ENCODE data around the gene NLRP13.

Gene NLRP13

GRCh38 chr19:55901369-55902079 lies 30.6 kb downstream of the NLRP13 start:
- DNase-seq = no peak

GRCh38 chr19:55898911-55899310 lies 33.2 kb downstream of the NLRP13 start:
- DNase-seq = no peak

DNA sequence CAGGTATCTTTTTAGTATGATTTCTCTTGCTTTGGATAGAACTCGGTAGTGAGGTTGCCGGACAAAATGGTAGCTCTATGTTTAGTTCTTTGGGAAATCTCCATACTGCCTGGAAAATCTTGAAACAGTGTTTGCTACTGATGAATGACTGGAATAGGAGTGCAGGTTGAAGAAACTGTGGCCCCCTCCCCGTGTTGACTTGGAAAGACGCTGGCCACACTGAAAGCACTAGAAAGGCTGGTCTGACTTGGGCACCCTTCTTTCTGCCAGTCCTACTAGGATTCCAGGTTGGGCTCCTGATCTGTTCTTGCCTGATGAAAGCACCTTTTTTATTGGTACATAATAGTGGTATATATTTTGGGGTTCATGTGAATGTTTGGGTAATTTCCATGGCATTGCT lies 49.5 kb downstream of the NLRP13 start:
- no peak for DNase-seq

DNA sequence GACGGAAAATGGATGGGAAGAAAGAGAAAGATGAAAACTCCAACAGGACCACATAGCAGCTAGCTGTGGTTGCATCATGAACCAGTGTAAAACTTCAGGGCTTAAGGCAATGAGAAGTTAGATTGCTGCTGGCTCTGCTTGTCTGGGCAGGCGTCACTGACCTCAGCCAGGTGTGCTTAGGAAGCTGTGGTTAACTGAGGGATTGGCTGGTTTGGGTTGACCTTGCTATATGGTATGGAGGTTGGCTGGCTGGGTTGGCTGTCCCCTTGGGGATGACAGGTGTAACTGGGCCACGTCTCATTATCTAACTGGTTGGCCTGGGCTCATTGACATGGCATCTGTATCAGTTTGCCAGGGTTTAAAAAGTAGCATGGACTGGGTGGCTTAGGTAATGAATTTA lies 54.9 kb downstream of the NLRP13 start:
- no peak for DNase-seq

GRCh38 chr19:55870736-55871135 lies 61.4 kb downstream of the NLRP13 start:
- no peak for DNase-seq

DNA sequence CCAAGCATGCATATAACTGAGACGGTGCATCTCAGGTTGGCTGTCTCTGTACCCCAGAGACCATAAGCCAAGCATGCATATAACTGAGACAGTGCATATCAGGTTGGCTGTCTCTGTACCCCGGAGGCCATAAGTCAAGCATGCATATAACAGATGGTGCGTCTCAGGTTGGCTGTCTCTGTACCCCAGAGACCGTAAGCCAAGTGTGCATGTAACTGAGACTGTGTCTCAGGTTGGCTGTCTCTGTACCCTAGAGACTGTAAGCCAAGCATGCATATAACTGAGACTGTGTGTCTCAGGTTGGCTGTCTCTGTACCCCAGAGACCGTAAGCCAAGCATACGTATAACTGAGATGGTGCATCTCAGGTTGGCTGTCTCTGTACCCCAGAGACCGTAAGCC lies 65.0 kb downstream of the NLRP13 start:
- DNase-seq = no peak

DNA sequence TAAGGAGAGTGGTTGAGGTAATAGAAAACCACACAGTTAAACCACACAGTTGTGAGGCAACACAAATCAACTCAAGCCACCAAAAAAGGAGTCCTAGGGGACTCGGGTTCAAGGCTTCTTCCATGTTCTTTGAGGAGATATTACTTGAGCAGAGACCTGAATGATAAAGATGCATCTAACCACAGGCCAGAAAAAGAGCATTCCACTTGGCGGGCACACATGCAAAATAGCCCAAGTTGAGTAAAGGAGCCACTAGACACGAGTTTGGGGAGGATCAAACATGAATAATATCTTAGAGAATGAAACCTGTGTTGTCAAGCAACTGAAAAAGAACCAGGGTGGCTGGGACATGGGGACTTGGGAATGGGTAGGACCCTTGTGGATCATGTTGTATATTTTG lies 65.6 kb downstream of the NLRP13 start:
- DNase-seq = no peak

GRCh38 chr19:55858969-55859368 lies 73.2 kb downstream of the NLRP13 start:
- DNase-seq = no peak

DNA sequence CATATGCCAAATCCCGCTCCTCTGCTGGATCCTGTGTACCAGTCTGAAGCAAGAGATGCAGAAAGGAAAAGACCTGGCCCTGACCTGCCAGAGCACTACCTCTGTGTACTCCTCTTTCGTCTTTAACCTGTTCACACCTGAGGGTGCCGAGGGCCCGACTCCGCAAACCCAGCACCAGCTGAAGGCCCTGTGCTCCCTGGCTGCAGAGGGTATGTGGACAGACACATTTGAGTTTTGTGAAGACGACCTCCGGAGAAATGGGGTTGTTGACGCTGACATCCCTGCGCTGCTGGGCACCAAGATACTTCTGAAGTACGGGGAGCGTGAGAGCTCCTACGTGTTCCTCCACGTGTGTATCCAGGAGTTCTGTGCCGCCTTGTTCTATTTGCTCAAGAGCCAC lies 73.7 kb downstream of the NLRP13 start:
- no peak for DNase-seq

GRCh38 chr19:55857974-55858373 lies 74.2 kb downstream of the NLRP13 start:
- no peak for DNase-seq

- DNase-seq = peak; percentile 33
Observed at GRCh38 chr19:55857149-55857548, 75.0 kb downstream of the NLRP13 start.

DNA sequence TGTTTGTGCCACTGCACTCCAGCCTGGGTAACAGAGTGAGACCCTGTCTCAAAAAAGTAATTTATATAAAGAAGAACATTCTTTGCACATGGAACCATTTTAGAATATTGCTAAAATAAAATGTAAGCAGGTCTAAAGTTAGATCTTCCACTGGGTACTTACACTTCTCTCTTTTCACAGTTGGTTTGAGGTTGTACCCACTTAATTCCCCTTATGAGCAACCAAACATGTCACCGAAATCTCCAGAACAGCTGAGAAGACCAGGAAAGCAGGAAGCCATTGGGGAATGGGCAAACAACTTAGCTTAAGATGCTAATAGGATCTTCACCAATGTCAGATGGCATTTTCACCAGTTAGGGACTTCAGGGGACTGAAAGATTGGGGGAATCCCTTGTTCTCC lies 77.0 kb downstream of the NLRP13 start:
- DNase-seq = no peak
